CD4-positive, CD25-positive, alpha-beta regulatory T cell (primary cell): ENCODE data around the gene TDRD9. TPM values are rescaled to one million over a fixed set of nuclear protein-coding genes. Genes with fewer than 3 reads are reported as not detected.
A peak's percentile ranks its signal among the peaks of the same experiment; 100 is the strongest.

Experiments
- ATAC-seq, 2 donors: fragments of 150-1000 bp; cut with Tn5 transposase; one replicate each; pipeline ENCODE4 v1.10.0; 2021; ENCODE audit warnings: low read depth in 2 of 2, moderate number of reproducible peaks in 2 of 2, moderate library complexity in 1 of 2
- DNase-seq, 3 donors: peaks; one replicate each; pipeline versions ENCODE4 v3.0.0 to v3.0.0-alpha.2; 2012 to 2022; ENCODE audit warnings: mixed read lengths in 1 of 3
- H3K27ac ChIP-seq: one replicate; pipeline ENCODE4 v1.7.0; 2013; ENCODE audit warnings: mild to moderate bottlenecking, low read length; ENCODE audit not compliant: insufficient read depth, poor library complexity, severe bottlenecking
- H3K27me3 ChIP-seq: one replicate; pipeline ENCODE4 v1.7.0; 2013; ENCODE audit warnings: low read length; ENCODE audit not compliant: control insufficient read depth, insufficient read depth
- H3K36me3 ChIP-seq: one replicate; pipeline ENCODE4 v1.7.0; 2013; ENCODE audit warnings: mild to moderate bottlenecking, low read length, moderate library complexity; ENCODE audit not compliant: control insufficient read depth, insufficient read depth
- H3K4me1 ChIP-seq: 2 replicates; pipeline ENCODE4 v1.7.0; 2013; ENCODE audit warnings: mild to moderate bottlenecking, low read length; ENCODE audit not compliant: insufficient read depth, control insufficient read depth, poor library complexity, severe bottlenecking
- H3K4me3 ChIP-seq: one replicate; pipeline ENCODE4 v1.7.0; 2013; ENCODE audit warnings: low read depth, mild to moderate bottlenecking, low read length, moderate library complexity
- H3K9me3 ChIP-seq, 2 experiments: 1 replicate in 1 of 2; 2 replicates in 1 of 2; pipeline ENCODE4 v1.7.0; 2013; ENCODE audit warnings: low read length in 2 of 2, mild to moderate bottlenecking in 1 of 2, moderate library complexity in 1 of 2; ENCODE audit not compliant: control insufficient read depth in 2 of 2
- H3K27ac Mint-ChIP-seq, 3 donors: one replicate each; pipeline ENCODE4 v1.8.0; 2020 to 2022; ENCODE audit warnings: mild to moderate bottlenecking in 3 of 3, mixed read lengths in 3 of 3, moderate library complexity in 2 of 3
- H3K27me3 Mint-ChIP-seq: one replicate; pipeline ENCODE4 v1.8.0; 2022; ENCODE audit warnings: mild to moderate bottlenecking, mixed read lengths
- H3K36me3 Mint-ChIP-seq: one replicate; pipeline ENCODE4 v1.8.0; 2020; ENCODE audit warnings: mixed read lengths
- H3K4me1 Mint-ChIP-seq, 4 donors: one replicate each; pipeline ENCODE4 v1.8.0; 2020 to 2022; ENCODE audit warnings: mixed read lengths in 4 of 4, mild to moderate bottlenecking in 1 of 4
- H3K4me3 Mint-ChIP-seq, 4 donors: one replicate each; pipeline ENCODE4 v1.8.0; 2020 to 2022; ENCODE audit warnings: mild to moderate bottlenecking in 4 of 4, mixed read lengths in 4 of 4, moderate library complexity in 3 of 4
- H3K9me3 Mint-ChIP-seq, 7 donors: one replicate each; pipeline ENCODE4 v1.8.0; 2020 to 2022; ENCODE audit warnings: mixed read lengths in 7 of 7, mild to moderate bottlenecking in 3 of 7, moderate library complexity in 2 of 7
- polyA plus RNA-seq, 4 donors: library from polyadenylated mRNA; unstranded; fragments of 300-500 nt; fragmentation: Illumina TruSeq; gene quantifications; one replicate each; pipeline ENCODE4 v1.2.3, GENCODE V29; 2021
- total RNA-seq: library from RNA; stranded (reverse); gene quantifications from one replicate; pipeline ENCODE4 v1.2.3, GENCODE V29; 2022

The TDRD9 gene
- 0.37 TPM for total RNA-seq
- polyA plus RNA-seq = under 1 TPM in 2 of 4 donors, not detected in 2; 0.11 to 0.14 TPM

DNA sequence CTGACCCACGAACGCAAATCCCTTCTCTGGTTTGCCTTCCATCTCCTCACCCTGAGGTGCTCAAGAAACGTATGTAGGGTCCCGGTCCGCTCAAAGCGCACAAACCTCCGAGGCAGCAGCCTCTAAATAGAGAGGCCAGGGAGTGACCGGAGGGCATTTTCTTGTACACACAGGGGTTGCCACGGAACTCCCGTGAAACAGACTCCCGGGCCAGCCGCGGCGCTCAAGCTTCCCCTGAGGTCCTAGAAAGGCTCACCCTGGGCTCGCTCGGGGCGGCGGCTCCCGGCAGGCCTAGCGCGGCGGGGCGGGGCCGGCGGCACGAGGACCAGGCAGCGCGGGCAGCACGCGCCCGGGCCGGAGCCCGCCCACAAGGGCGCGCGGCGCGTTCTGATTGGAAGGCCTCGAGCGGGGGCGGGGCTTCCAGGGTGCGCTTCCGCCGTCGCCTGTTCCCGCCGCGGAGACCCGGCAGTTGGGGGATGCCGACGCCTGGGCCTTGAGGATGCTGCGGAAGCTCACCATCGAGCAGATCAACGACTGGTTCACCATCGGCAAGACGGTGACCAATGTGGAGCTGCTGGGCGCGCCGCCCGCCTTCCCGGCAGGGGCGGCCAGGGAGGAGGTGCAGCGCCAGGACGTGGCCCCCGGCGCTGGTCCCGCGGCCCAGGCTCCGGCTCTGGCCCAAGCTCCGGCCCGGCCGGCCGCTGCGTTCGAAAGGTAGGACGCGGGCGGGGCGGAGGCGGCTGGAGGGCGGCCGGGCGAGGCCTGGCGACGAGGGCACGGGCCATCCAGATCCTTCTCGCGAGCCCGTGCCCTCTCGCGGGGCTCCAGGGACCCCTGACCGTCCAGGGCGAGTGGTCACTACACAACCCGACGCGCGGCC lies at the start of gene TDRD9:
TDRD9 (plus strand) TSS at position 446 of the 880 bp plus-strand sequence; CDS start at position 500, 54 bp downstream.
- H3K4me3 Mint-ChIP-seq = peak within 1 kb of the TSS in 1 of 4 donors; percentile 7
- DNase-seq (no peak), ATAC-seq (peak in 1 of 2 donors; percentile 28)
- no peaks in the 10 kb centered on the region for H3K9me3 Mint-ChIP-seq
- H3K9me3 ChIP-seq = no peaks in the 10 kb centered on the region
- peak within 1 kb of the TSS in 1 of 3 donors; percentile 43 for H3K27ac Mint-ChIP-seq
- no peaks in the 10 kb centered on the region for H3K27me3 ChIP-seq
- H3K27ac ChIP-seq = no peak within 1 kb of the TSS
- no peaks in the 10 kb centered on the region for H3K36me3 ChIP-seq
- H3K4me3 ChIP-seq = no peak within 1 kb of the TSS
- no peaks in the 10 kb centered on the region for H3K36me3 Mint-ChIP-seq
- H3K4me1 Mint-ChIP-seq = no peaks in the 10 kb centered on the region
- peaks cover 4% of the 10 kb centered on the region for H3K27me3 Mint-ChIP-seq
- H3K4me1 ChIP-seq = no peaks in the 10 kb centered on the region

GRCh38 chr14:103879118-103879569 lies 49.1 kb upstream of the TDRD9 start:
- Mint-ChIP-seq H3K27me3 (no peaks in the 10 kb centered on the region), H3K36me3 (no peaks in the 10 kb centered on the region), H3K4me1 (peaks cover 0 to 18% (median 8%) of the 10 kb centered on the region in 4 donors), H3K4me3 (peak overlapping the region in 2 of 4 donors; percentile 44 to 59), H3K27ac (no peak overlapping the region), H3K9me3 (no peaks in the 10 kb centered on the region)
- Histone ChIP-seq H3K27me3 (no peaks in the 10 kb centered on the region), H3K9me3 (no peaks in the 10 kb centered on the region), H3K4me3 (no peak overlapping the region), H3K27ac (no peak overlapping the region), H3K4me1 (peaks cover 12% of the 10 kb centered on the region), H3K36me3 (no peaks in the 10 kb centered on the region)
- DNase-seq = no peak
- ATAC-seq = no peak

- Histone ChIP-seq H3K27ac (no peak overlapping the region), H3K4me1 (peaks cover 12% of the 10 kb centered on the region), H3K27me3 (no peaks in the 10 kb centered on the region), H3K36me3 (no peaks in the 10 kb centered on the region), H3K9me3 (no peaks in the 10 kb centered on the region), H3K4me3 (peak overlapping the region; percentile 48)
- no peaks in the 10 kb centered on the region for H3K27me3 Mint-ChIP-seq
- DNase-seq (no peak), ATAC-seq (no peak)
- no peaks in the 10 kb centered on the region for H3K9me3 Mint-ChIP-seq
- H3K36me3 Mint-ChIP-seq = no peaks in the 10 kb centered on the region
- H3K4me3 Mint-ChIP-seq = peak overlapping the region in 2 of 4 donors; percentile 67 to 70
- H3K4me1 Mint-ChIP-seq = peaks cover 0 to 17% (median 6%) of the 10 kb centered on the region in 4 donors
- peak overlapping the region in 1 of 3 donors; percentile 38 for H3K27ac Mint-ChIP-seq
Observed at GRCh38 chr14:103879570-103880347, 48.5 kb upstream of the TDRD9 start.

DNA sequence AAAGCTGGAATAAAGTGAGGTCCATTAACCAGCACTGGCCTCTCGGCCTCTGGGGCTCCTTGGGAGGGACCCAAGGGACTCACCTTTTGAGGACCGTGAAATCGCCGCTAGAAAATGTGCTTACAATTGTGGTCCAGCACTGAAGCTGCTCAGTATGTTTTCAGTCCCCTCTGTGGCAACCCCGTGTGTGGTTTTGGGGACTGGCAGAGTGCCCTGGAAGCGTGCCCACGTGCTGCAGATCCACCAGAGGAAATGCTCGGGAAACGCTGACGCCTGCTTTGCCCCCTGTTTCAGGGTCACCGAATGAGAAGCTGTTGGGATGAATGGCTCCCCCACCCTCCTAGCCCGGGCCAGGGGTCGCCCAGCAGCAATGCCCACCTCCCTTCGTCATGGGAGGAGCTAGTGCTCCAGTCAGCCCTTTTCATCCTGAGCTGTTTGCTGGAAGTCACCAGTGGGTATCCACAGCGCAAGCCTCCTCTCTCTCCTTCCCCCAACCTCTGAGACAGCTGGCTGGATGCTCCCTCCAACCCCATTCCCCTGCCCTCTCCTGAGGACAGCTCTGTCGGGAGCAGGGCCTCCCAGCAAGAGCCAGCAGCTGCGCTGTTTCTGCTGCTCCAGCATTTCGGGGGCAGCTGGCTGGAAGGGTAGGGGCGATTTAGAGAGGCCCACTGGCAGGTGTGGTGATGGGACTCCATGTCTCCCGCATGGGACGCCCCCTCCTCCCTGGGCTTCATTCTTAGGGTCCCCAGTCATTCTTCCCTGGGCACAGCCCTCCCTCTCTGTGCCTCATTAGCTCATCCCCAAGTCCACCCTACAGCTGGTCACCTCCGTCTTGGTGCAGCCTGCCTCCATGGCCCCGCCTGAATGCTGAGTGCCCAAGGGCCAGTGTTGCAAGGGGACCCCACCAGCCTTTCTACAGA lies 47.6 kb upstream of the TDRD9 start:
- Histone ChIP-seq H3K27ac (no peak overlapping the region), H3K27me3 (no peaks in the 10 kb centered on the region), H3K9me3 (no peaks in the 10 kb centered on the region), H3K4me3 (peak overlapping the region; percentile 48), H3K4me1 (peaks cover 12% of the 10 kb centered on the region), H3K36me3 (no peaks in the 10 kb centered on the region)
- H3K9me3 Mint-ChIP-seq = no peaks in the 10 kb centered on the region
- H3K27me3 Mint-ChIP-seq = no peaks in the 10 kb centered on the region
- ATAC-seq (no peak), DNase-seq (peak in 1 of 3 donors; percentile 13)
- H3K27ac Mint-ChIP-seq = peak overlapping the region in 1 of 3 donors; percentile 38
- peaks cover 0 to 12% (median 3%) of the 10 kb centered on the region in 4 donors for H3K4me1 Mint-ChIP-seq
- H3K36me3 Mint-ChIP-seq = no peaks in the 10 kb centered on the region
- peak overlapping the region in 2 of 4 donors; percentile 67 to 70 for H3K4me3 Mint-ChIP-seq

DNA sequence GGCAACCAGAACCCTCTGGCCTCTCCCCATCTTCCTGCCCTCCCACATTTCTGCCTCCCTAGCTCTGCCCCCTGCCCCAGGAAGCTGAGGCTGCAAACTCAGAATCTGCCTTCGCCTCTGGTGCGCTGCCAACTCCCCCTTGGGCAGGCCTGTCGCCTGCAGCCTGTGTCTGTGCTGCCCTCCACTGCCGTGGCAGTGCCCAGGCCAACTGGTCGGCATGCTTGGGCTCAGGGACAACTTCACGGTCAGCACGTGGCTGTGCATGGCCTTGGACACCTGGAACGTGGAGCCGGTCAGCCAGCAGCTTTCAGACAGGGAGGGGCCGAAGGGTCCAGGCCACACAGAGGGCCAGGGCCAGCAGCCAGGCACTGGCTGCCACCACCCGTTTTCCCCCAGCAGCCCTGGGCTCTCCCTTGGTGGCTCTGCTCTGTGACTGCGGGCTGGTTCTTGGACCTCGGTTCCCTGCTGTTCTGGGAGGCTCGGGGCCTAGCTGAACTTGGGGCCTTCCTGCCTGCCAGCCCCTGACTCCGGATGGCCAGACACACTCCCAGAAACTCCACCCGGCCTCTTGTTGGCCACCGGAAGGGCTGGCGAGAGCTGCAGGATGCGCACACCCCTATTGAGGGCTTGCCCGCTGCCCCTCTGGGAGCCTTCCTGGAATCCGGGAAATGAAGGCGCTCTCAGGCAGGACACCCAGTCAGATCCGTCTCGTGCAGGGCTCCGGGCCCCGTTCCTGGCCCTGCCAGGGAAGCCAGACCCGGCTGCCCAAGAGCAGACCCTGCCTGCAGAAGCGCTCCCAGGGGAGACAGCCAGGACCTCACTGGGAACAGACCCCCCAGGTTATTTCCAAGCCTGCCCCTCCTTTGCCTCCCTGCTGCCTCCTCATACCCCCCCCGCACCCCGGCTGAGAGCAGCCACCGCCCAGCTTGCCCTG lies 46.7 kb upstream of the TDRD9 start:
- Histone ChIP-seq H3K9me3 (no peaks in the 10 kb centered on the region), H3K4me3 (no peak overlapping the region), H3K27ac (no peak overlapping the region), H3K27me3 (no peaks in the 10 kb centered on the region), H3K4me1 (peaks cover 12% of the 10 kb centered on the region), H3K36me3 (no peaks in the 10 kb centered on the region)
- no peaks in the 10 kb centered on the region for H3K27me3 Mint-ChIP-seq
- H3K36me3 Mint-ChIP-seq = no peaks in the 10 kb centered on the region
- ATAC-seq = no peak
- no peak overlapping the region for H3K4me3 Mint-ChIP-seq
- DNase-seq = no peak
- no peak overlapping the region for H3K27ac Mint-ChIP-seq
- H3K9me3 Mint-ChIP-seq = no peaks in the 10 kb centered on the region
- peaks cover 0 to 12% (median 3%) of the 10 kb centered on the region in 4 donors for H3K4me1 Mint-ChIP-seq

GRCh38 chr14:103882503-103883262 lies 45.6 kb upstream of the TDRD9 start:
- H3K36me3 ChIP-seq = no peaks in the 10 kb centered on the region
- peaks cover 12% of the 10 kb centered on the region for H3K4me1 ChIP-seq
- no peaks in the 10 kb centered on the region for H3K27me3 ChIP-seq
- H3K4me3 ChIP-seq = no peak overlapping the region
- Mint-ChIP-seq H3K27ac (no peak overlapping the region), H3K4me3 (no peak overlapping the region), H3K9me3 (no peaks in the 10 kb centered on the region), H3K27me3 (no peaks in the 10 kb centered on the region), H3K36me3 (no peaks in the 10 kb centered on the region), H3K4me1 (peaks cover 0 to 12% (median 3%) of the 10 kb centered on the region in 4 donors)
- H3K27ac ChIP-seq = no peak overlapping the region
- DNase-seq (no peak), ATAC-seq (no peak)
- no peaks in the 10 kb centered on the region for H3K9me3 ChIP-seq
